ENCODE data around the gene FBXO44. TPM values are rescaled to one million over a fixed set of nuclear protein-coding genes. Genes with fewer than 3 reads are reported as not detected.

Gene FBXO44, protein sequence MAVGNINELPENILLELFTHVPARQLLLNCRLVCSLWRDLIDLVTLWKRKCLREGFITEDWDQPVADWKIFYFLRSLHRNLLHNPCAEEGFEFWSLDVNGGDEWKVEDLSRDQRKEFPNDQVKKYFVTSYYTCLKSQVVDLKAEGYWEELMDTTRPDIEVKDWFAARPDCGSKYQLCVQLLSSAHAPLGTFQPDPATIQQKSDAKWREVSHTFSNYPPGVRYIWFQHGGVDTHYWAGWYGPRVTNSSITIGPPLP
- total RNA-seq, result 18.5 and 21.7 TPM in 2 replicates

DNA sequence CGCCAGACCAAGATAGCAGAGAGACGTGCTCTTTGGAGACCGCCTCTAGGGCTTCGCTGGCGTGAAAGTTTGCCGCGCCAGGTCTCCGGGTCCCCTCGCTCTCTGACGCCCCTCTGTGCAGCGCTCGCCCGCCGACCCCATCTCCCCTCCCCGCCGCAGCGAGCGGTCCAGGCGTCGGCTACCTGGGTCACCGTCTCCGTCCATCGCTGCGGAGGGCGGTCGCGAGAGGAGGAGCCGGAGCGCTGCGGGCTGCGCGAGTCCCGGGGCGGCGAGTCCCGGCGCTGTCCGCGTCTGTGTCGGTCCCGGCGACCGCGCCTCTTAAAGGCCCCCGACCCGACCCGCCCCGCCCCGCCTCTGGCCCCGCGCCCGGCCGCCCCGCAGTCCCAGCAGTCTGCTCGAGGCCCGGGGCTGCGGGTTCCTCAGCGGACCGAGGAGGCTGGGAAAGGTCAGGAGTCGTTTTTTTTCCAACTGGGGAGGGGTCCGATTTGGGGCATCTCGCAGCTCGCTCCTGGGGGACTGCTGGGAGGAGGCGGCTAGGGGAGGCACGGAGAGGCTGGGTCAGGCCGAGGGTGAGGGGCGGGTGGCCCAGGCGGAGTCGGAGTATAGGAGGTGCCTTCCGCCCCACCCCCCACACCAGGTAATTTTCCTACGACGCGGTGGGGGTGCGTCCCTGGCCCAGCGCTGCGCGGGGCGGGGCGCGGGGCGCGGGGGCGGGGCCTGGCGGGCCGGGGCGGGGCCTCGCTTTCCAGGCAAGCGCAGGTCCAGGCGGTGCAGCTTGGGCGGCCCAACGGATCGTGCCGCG lies at the start of gene FBXO44, which contains the start of gene FBXO2:
Gene FBXO44, plus strand, starts transcription at position 741 of the 802 bp plus-strand sequence. CDS start 959 bp downstream, outside the sequence.
Gene FBXO2, minus strand, starts transcription at position 293 of the 802 bp plus-strand sequence. Its CDS starts 89 bp downstream, at position 204.

GRCh38 chr1:11681071-11681771 lies 26.5 kb downstream of the FBXO44 start, which contains the start of gene MAD2L2:
Gene MAD2L2 (minus strand): TSS chr1:11681148. CDS start chr1:11680601, 547 bp downstream.

GRCh38 chr1:11691302-11691914 lies 36.7 kb downstream of the FBXO44 start, which contains the start of gene DRAXIN:
Gene DRAXIN (plus strand): TSS chr1:11691710. CDS start chr1:11706259, 14,549 bp downstream.

Other genes starting within 250 kb of the FBXO44 start
- gene DISP3, start 175.7 kb upstream of the FBXO44 start, total RNA-seq, result under 0.01 and 1.2 TPM in 2 replicates
- 54.8 and 78.6 TPM in 2 replicates for gene FBXO2, start 448 bp upstream of the FBXO44 start, total RNA-seq
- 8.2 and 14.9 TPM in 2 replicates for gene FBXO6, start 9.3 kb downstream of the FBXO44 start, total RNA-seq
- 34.0 and 55.2 TPM in 2 replicates for gene MAD2L2, start 26.3 kb downstream of the FBXO44 start, total RNA-seq
- under 0.01 TPM in 1 of 2 replicates, not detected in the other for gene DRAXIN, start 36.8 kb downstream of the FBXO44 start, total RNA-seq
- gene AGTRAP, start 81.3 kb downstream of the FBXO44 start, total RNA-seq, result 98.5 and 99.8 TPM in 2 replicates
- not detected in 2 replicates for gene C1orf167, start 107.3 kb downstream of the FBXO44 start, total RNA-seq
- 10.6 and 14.5 TPM in 2 replicates for gene MTHFR, start 151.1 kb downstream of the FBXO44 start, total RNA-seq
- gene CLCN6, start 151.3 kb downstream of the FBXO44 start, total RNA-seq, result 3.6 and 5.8 TPM in 2 replicates
- not detected in 2 replicates for gene NPPA, start 192.9 kb downstream of the FBXO44 start, total RNA-seq
- gene NPPB, start 204.1 kb downstream of the FBXO44 start, total RNA-seq, result 0.48 TPM in 1 of 2 replicates, not detected in the other